ENCODE measurements around the gene G2E3.
"Not testable (repeated sequence)": the region's sequence is repeated elsewhere in the genome, so short reads cannot be mapped to it uniquely, and the experiment has no call there.

Gene G2E3

GRCh38 chr14:30607156-30607780, 48.3 kb downstream of the G2E3 start:
- no peak for DNase-seq

- peak; percentile 23 for DNase-seq
Measured at GRCh38 chr14:30608533-30609006, 49.6 kb downstream of the G2E3 start.

GRCh38 chr14:30610787-30611343, 51.9 kb downstream of the G2E3 start:
- DNase-seq = no peak

- DNase-seq = no peak
Measured at GRCh38 chr14:30614155-30614554, 55.2 kb downstream of the G2E3 start.

GRCh38 chr14:30620178-30620577, 61.2 kb downstream of the G2E3 start:
- DNase-seq = no peak

GRCh38 chr14:30621354-30621939, 62.5 kb downstream of the G2E3 start:
- no peak for DNase-seq

GRCh38 chr14:30621940-30622830, 63.2 kb downstream of the G2E3 start, which contains the start of gene SCFD1:
TSS of gene SCFD1 (plus strand) at chr14:30622319. CDS start at chr14:30622339, 20 bp downstream.
- DNase-seq = peak; percentile 91

- DNase-seq = no peak
Measured at GRCh38 chr14:30623412-30624131, 64.6 kb downstream of the G2E3 start.

- no peak for DNase-seq
Measured at GRCh38 chr14:30624132-30624423, 65.1 kb downstream of the G2E3 start.

GRCh38 chr14:30625533-30625932, 66.6 kb downstream of the G2E3 start:
- DNase-seq = no peak

GRCh38 chr14:30629432-30629831, 70.5 kb downstream of the G2E3 start:
- DNase-seq = not testable (repeated sequence)

GRCh38 chr14:30630248-30630647, 71.3 kb downstream of the G2E3 start:
- DNase-seq = no peak

- no peak for DNase-seq
Measured at GRCh38 chr14:30632730-30633129, 73.8 kb downstream of the G2E3 start.

GRCh38 chr14:30638926-30639325, 80.0 kb downstream of the G2E3 start:
- DNase-seq = no peak

GRCh38 chr14:30641207-30641606, 82.2 kb downstream of the G2E3 start:
- DNase-seq = no peak

GRCh38 chr14:30644462-30644861, 85.5 kb downstream of the G2E3 start:
- DNase-seq = not testable (repeated sequence)

- DNase-seq = no peak
Measured at GRCh38 chr14:30645600-30645999, 86.6 kb downstream of the G2E3 start.

GRCh38 chr14:30648471-30648870, 89.5 kb downstream of the G2E3 start:
- no peak for DNase-seq

GRCh38 chr14:30651937-30652336, 93.0 kb downstream of the G2E3 start:
- DNase-seq = no peak

GRCh38 chr14:30655124-30655523, 96.2 kb downstream of the G2E3 start:
- DNase-seq = no peak

- DNase-seq = no peak
Measured at GRCh38 chr14:30655658-30656057, 96.7 kb downstream of the G2E3 start.

- no peak for DNase-seq
Measured at GRCh38 chr14:30656190-30656632, 97.3 kb downstream of the G2E3 start.

- no peak for DNase-seq
Measured at GRCh38 chr14:30657050-30657449, 98.1 kb downstream of the G2E3 start.
